HG03175 (cell line): Measurements from ENCODE around the gene DCC.

Source experiments
- ATAC-seq: cut with Tn5 transposase; IDR thresholded peaks from one replicate; pipeline ENCODE4 v1.9.1; 2021; ENCODE audit warnings: mild to moderate bottlenecking, moderate library complexity; ENCODE audit not compliant: unreplicated experiment

DCC gene

DNA sequence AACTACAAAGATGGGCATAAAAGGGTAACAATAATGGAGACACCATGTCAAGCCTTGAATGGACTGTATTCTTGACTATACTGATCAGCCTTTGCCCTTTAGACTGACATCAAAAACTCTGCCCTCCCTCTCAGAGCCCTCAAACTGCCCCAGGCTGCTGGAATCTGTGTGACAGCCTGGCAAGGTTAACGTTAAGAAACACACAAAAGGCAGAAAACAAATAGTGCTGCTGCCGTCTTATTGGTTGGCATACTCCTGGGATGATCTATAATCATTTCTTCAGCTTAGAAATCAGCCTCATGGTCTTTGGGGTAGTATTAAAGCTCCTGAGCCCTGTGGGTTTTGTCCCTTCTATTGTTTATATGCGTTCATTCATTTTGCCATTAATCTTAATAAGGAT, 338.0 kb downstream of the DCC start:
- no peak for ATAC-seq

DNA sequence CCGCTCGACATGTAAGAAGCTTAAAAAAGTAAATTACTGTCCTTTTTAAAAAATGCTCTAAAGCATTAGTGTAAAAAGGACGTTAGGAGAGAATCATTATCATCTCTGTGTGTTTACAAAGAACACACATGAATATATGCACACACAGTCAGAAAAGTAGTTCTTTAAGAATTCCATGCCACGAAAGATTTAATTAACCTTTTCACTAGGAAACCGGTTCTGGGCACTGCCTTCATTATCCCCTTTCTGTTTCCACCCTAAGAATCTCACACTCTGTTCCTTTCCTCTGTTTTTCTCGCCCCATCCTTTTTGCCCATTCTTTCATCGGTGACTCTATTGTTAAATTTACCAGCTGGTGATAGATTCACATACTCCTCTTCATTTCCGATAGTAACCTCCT, 338.6 kb downstream of the DCC start:
- ATAC-seq: no peak

DNA sequence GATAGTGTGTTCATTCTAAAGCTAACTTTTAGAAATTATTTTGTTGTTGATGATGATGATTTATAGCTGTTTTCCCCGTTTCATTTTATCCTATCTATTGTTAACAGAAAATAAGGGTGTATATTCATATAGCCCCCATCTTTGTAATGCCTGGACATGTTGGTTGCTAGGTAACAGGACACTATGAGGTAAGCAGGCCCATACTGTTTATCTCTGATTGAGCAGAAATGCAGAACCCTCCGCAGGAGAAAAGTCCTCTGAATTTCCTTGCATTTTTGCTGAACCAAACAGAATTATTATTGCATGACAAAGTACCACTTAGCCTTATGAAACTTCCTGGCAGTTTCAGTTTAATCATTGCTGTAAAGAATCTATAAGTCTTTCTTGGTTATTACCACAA, 339.4 kb downstream of the DCC start:
- ATAC-seq: no peak

DNA sequence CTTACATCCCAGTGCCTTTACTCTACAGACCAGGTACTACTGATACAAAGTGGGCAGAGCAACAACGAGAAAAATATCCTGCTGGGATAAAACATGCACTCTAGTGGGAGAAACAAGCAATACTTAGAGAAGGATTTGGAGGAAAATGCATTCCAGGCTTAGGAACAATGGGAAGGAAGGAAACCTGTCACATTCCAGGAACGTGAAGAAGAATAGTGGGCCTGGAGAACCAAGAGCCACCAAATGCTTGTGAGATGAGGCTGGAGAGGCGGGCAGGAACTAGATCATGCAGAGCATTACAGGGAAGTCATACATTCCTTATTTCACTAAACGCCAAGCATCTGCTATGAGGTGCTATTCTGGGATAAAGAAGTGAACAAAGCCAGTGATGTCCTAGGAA, 342.3 kb downstream of the DCC start:
- no peak for ATAC-seq

DNA sequence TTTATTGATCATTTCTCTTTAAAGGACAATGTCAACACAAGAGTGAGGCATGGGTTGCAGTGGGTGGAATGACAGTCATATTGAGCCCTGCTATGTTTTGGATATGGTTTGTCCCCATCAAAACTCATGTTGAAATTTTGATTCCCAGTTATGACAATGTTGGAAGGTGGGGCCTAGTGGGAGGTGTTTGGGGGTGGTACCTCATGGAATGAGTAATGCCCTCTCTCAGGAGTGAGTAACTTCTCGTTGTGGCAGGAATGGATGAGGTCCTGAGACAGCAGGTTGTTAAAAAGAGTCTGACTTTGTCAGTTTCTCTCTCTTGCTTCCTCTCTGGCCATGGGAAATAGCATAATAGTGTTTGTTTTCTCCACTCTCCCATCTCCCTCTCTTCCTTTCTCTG, 345.3 kb downstream of the DCC start:
- ATAC-seq: no peak

DNA sequence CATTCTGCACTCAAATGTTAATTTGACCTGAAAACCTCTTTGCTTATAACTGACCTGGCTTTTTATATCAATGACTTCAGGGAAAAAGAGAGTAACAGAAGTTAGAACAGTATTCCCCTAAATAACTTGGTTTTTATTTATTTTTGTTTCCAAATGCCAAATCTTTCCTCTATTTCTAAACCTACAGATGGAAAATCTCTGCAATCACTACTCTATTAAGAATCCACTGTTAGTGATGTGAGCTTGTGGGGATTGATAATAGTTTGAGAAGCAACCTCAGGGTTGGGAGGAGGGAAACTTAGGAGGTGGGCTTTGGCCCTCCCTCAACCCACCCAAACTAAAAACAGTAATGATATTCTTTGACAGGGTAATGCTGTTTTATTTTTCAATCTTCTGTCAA, 351.8 kb downstream of the DCC start:
- ATAC-seq: no peak

DNA sequence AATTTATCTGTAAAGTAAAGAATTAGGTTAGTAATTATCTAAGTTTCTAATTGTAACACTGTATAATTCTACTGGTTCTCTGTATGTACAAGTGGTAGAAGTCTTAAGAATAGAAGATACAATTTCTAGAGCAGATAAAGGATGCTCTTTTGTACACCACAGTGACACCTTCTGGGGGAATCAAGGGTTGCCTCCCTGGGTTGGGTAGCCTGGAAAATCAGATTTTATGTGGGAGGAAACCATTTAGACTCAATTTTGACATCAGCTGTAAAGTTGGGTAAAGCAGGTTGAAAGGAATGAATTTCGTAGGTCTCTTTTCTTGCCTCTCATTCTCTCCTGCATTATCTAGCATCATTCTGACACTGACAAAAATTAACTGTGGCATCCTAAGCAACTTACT, 354.8 kb downstream of the DCC start:
- ATAC-seq: no peak

DNA sequence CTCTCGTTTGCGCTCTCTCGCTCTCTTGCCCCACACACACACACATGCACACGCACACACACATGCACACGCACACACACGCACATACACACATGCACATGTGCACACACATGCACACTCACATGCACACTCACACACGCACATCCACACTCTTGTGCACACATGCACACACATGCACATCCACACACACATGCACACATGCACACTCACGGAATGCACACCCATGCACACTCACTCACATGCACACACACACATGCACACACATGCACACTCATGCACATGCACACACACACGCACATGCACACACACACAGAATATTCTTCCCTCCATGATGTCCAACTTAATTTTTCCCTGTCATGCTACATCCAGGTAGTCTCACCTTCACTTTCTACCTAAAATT, 360.1 kb downstream of the DCC start:
- ATAC-seq: no peak

DNA sequence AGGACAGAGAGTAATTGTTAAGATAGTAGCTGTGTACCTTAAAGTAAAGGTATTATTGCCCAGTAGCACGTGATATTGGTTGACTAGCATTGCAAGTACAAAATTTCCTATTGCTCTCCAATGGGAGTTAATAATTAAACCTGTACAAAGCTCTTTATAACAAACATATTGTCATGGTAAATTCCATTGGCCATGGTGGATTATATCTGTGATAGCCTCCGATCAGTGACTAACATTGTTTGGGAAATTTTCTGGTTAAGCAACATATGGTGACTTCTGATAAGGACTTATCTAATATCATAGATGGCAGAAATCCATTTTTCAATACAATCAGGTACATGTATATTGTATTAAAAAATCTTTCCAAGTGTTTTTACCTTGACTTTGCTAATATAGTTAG, 360.8 kb downstream of the DCC start:
- no peak for ATAC-seq

DNA sequence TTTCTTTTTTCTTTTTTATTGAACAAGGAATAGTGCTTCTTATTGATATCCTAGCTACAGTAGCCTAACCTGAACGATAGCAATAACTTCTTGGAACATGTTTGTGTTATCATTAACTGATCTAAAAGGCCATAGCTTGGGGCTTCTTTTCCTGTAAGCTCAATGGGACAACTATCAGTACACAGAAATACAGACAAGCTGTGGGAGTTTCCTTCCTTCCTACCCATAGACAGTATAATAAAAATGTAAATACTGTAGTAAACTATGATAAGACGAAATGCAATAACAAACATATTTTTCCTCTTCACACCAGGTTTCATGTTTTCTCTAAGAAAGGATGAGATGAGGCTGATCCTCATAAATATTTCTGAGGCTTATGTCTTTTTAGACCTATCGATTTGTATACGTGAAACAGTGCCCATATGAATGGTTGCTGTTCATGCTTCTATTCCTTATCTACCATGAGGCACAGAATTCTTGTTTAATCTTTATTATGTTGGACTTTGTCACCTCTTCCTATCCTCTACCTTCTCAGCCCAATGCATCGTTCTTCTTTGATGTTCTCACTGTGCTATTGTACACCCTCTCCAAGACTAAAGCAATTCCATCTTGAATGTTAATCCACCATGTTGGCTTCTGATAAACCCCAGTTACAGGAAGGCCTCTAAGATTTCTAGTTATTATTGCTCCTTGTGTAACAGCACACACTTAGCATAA, 361.4 kb downstream of the DCC start:
- ATAC-seq: no peak

DNA sequence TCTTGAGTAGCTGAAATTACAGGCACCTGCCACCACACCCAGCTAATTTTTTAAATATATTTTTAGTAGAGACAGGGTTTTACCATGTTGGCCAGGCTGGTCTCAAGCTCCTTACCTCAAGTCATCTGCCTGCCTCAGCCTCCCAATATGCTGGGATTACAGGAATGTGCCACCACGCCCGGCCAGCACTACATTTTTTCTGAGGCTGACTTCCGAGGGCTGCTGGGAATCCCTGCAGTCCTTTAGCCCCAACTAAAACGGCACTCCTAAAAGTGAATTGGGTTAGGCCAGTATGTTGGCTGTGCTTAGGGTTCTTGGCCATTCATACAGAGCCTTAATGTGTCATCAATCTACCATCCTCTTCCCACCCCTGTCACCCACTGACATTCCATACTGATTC, 375.4 kb downstream of the DCC start:
- ATAC-seq: no peak

DNA sequence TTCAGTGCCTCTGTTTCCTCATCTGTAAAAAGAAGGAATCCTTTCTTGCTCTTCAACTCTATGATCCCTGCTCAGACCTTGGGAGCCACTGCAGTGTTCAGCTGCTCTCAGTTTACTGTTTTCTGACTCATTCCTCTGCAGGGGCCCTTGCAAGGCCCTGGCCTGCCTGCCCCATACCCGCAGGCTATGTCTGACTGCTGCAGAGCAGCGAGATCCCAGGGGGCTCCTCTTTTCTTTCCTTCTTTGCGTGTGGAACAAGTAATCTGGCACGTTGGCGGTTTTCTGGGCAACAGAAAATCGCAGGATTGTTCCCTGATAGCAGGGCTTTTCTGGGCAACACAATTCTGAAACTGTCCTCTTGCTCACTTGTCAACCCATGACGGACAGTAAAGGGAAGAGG, 376.0 kb downstream of the DCC start:
- ATAC-seq: no peak

DNA sequence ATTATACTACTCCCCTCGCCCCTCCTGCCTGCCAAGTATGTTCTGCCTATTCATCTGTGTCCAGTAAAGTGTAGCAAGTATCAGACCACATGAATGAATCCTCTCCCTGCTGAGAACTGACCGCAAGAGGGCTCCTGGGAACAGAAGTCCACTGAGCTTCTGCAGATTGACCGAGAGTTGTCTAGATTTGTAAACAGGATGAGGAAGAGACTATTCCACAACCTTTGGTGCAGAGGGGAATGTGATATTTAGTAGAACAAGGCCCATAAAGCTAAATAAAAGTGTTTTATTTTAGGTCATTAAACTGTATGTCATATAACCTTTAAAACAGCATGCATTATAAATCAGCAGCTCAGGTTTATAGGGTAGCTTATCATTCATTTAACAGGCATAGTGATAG, 377.0 kb downstream of the DCC start:
- ATAC-seq: no peak

DNA sequence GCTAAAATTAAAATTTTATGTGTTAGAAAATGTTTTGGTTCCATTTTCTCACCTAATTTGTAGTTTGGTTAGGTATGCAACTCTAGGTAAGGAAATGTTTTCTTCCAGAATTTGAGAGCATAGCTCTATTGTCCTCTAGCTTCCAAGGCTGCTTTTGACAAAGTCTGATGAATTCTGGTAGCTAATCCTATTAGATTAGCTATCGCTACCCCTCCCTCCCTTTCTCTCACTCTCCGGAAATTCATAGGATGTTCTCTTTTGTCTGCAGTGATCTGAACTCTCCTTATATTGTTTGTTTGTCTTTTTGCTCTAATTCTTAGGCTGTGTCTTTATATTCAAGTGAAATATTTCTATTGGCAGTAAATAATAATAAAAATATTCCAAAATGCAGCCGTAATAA, 382.9 kb downstream of the DCC start:
- ATAC-seq: no peak

DNA sequence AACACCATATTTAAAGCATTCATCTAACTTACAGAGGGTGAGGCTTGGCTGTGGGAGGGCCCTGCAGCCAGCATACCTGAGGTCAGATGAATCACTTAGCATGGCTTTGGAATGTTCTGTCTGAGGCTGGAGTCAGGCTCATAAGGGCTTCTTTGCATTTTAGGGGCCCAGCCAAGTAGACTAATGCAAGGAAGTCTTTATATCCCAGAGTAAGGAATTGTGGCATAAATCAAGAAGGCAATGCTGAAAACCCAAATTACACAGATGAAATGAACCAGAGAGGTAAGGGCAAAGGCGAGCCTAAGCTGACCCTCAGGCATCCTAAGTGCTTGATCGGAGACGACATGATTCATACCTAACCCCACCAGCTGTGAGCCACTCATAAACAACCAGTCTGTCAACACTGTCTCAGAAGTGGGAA, 383.6 kb downstream of the DCC start:
- no peak for ATAC-seq

DNA sequence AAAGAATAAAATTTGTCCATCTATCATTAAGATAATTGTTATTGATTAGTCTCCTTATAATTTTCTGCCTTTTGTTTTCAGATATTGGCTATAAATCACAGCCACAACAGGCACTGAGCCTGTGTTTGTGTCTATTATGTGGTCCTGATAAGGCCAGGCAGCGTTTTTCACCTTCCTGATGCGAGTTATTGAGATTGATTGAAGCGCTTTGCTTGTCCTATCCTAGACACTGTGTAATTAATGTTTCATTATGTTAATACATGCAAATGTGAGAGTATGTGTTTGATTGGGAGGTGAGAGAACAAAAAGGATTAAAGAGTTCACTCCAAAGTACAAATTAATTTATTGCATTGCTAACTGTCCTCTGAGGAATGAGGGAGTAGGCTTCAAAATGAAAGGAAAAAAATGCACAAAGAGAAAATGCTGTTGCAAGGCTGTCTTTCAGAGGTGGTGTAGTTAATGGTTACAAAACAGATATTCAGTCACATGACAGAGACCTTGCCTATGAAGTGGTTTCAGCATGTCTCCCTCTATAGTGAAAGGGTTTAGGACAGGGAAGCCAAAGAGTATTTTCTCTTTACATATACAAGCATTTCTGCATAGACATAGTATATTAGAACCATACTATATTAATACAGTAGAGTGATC, 391.1 kb downstream of the DCC start:
- no peak for ATAC-seq

DNA sequence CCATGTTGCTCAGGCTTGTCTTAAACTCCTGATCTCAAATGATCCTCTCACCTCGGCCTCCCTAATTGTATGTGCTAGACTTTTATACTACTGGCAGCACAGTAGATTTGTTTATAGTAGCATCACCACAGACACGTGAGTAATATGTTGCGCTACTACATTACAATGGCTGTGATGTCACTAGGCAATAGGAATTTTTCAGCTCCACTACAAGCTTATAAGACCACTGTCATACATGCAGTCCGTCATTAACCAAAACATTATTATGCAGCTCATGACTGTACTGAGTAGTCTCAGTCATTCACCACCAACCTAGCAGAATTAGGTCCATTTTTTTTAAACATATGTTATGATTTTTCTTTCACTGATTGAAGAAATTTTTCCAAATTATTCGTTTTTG, 398.9 kb downstream of the DCC start:
- ATAC-seq: no peak

DNA sequence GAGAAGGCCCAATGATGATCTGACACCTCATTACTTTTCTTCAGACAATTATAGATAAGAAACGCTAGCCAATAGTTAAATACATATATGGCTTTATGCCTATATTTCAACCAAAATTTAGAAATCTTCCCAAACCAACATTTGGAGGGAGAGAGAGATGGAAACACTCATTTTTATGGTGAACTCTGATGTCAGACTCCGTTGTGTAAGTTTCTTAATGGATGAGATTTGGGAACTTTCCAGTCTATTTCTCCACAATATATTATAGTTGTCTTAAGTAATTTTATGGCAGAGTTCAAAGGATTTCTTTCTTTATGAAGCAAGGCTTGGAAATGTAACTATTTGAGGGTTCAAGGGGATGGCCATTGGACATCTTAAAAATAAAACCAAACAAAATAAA, 407.0 kb downstream of the DCC start:
- ATAC-seq: no peak

DNA sequence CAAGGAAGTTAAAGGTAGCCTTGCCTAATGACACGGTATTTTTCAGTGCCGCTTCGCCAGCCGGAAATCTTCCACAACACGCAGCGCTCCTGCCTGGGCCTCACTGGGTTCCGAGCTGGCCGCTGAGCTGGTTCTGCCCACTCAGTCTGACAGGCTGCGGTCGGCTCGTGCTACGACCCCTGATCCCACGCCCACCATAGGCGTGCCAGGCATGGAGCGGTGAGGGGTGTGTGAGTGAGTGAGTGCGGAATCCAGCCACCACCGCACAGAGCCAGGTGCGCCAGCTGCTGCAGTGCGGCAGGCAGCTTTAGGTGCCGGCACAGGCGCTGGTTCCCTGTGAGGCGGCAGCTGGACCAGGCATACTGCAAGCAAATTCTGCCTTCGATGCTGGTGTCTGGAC, 407.9 kb downstream of the DCC start:
- ATAC-seq: no peak

DNA sequence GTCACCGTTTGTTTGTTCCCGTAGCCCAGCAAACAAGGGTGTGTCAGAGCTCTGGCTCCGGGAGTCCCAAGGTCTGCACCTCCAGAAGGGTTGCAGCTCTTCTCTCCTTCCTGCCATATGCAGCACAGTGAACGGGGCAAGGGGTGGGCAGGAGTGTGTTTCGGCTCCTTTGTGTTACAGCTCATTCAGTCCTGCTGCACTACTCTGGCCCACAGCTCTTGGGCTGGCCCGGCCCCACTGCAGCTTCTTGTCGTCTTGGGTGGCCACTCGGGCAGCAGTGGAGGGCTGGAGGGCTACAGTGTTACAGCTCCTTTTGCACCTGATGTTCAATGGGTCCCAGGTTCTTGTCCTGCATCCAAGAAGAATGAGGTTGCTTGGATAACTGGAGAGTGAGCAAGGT, 408.3 kb downstream of the DCC start:
- no peak for ATAC-seq

DNA sequence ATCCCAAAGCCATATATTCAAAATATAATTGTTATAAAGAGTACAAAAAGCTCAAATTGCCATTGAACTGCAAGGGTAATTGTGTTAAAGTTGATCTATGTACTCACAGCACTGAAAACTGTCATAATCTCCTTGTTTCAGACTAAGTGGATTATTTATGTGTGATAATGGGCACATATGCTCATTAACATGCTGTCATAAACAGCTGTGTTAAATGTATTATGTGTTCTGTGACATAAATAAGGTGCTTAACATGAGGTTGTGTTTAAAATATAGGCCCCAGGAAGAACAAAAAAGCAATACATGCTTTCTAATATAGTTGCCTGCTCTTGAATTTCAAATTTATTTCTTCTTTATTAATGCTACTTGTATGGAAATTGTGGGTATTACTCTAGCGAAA, 409.5 kb downstream of the DCC start:
- ATAC-seq: no peak

DNA sequence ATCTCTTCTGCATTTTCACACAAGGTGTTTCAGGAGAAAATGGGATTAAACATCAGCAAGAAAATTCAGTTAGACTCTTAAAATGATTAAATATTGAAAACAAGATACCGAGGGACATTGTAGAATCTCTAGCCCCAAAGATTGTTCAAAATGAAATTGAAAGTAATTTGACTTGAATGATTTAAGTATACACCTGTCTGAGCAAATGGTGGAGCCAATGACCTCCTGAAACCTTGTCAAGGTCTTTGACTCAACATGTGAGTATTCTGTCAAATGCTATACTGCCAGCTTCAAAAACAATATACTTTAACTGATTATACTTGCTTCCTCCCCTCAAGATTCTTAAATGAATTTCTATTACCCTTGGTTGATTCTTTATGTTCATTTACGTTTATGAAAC, 411.0 kb downstream of the DCC start:
- ATAC-seq: no peak

DNA sequence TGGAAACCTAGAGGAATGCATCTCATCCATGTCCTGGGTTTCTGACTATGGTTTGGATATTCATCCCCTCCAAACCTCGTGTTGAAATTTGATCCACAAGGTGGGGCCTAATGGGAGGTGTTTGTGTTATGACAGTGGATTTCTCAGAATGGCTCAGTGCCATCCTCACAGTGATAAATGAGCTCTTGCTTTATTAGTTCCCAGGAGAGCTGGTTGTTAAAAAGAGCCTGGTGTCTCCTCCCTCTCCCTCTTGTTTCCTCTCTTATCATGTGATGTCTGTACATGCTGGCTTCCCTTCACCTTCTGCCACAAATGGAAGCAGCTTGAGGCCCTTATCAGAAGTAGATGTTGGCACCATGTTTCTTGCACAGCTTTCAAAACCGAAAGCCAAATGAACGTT, 424.3 kb downstream of the DCC start:
- ATAC-seq: no peak
